Measurements from ENCODE around the gene SCG3. TPM values are rescaled to one million over a fixed set of nuclear protein-coding genes. Genes with fewer than 3 reads are reported as not detected.

Gene SCG3
- total RNA-seq, 2 donors from 2014 or later: not detected

DNA sequence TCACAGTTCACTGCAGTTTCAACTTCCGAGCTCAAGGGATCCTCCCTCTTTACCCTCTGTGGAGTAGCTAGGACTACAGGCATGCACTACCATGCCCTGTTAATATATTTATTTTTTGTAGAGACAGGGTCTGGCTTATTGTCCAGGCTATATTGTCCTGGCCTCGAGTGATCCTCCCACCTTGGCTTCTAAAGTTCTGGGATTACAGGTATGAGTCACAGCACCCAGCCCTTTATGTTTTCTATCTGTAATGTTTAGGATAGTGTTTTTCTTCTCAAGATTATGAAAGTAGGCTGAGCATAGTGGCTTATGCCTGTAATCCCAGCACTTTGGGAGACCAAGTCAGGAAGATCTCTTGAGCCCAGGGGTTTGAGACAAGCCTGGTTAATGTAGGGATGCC lies 11.9 kb upstream of the SCG3 start:
- Mint-ChIP-seq H3K9me3 (no peaks in the 10 kb centered on the region), H3K27me3 (peaks cover 21% of the 10 kb centered on the region), H3K4me1 (no peaks in the 10 kb centered on the region), H3K27ac (no peak overlapping the region), H3K4me3 (no peak overlapping the region), H3K36me3 (ENCODE audit: low read depth) (no peaks in the 10 kb centered on the region)
- no peak for ATAC-seq (replicated peaks)

DNA sequence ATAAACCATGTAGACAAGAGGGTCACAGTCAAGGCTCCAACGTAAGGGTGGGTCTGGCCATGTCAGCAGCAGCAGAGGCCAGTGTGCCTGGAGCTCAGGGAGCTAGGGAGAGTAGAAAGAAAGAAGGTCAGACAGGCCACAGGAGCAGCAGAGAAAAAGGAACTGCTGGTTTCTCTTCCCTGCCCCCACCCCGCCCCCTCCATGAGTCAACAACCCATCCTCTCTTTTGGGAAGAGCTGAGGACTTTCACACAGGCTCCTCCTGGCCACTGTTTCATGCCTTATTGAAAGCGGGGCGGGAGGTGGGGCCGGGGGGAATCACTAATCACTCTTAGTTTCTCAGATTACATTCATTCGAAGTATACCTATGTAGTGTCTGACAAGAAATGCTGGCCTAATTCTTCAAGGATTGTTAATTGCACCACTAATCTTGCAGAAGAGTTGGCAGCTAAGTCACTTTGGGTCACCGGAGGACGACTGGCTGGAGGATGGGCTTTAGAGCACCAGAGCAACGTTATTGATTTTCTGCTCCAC lies 9.1 kb upstream of the SCG3 start:
- peaks cover 3% of the 10 kb centered on the region for H3K9me3 Mint-ChIP-seq
- no peaks in the 10 kb centered on the region for H3K4me1 Mint-ChIP-seq
- peaks cover 21% of the 10 kb centered on the region for H3K27me3 Mint-ChIP-seq
- no peak overlapping the region for H3K4me3 Mint-ChIP-seq
- H3K27ac Mint-ChIP-seq: no peak overlapping the region
- no peak for ATAC-seq (replicated peaks)
- H3K36me3 Mint-ChIP-seq (ENCODE audit: low read depth): no peaks in the 10 kb centered on the region

DNA sequence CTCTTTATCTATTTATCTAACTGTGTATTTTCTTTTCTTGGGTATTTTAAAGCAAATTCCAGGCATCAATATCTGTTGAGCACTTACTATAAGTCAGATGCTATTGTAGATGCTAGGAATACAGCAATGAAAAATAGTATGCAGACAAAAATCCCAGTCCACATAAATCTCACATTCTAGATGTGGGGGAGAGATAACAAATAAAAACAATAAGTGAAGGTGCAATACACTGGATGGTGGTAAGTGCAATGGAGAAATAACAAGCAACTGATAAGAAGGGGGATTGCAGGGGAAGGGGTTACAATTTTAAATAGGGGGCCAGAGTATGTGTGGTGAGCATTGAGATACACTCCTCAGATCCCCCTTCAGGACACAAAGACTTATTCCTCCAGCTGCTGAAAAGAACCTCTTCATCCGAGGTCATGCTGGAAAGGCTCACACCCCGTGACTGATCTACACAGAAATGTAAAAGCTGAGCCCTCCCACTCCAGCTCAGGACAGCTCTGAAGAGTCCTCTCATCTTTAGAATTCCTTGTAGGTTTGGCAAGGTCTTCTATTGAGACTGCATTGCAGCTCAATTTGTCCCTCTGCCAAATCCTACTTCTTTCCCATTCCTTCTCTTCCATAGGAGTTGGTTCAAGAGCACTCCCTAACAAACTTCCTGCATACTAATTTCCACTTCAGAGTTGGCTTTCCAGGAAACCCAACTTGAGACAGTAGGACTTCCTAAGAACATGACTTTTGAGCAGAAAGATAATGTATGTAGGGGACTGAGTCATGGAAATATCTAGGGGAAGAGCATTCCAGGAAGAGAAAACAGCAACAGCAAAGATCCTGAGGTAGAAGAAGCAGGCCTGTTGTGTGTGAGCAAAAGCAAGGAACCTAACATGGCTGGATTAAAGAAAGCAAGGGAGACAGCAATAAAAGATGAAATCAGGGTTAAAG lies 8.1 kb upstream of the SCG3 start:
- Mint-ChIP-seq H3K9me3 (peaks cover 3% of the 10 kb centered on the region), H3K36me3 (ENCODE audit: low read depth) (no peaks in the 10 kb centered on the region), H3K27ac (no peak overlapping the region), H3K4me1 (no peaks in the 10 kb centered on the region), H3K27me3 (peaks cover 18% of the 10 kb centered on the region), H3K4me3 (no peak overlapping the region)
- ATAC-seq (replicated peaks): no peak

DNA sequence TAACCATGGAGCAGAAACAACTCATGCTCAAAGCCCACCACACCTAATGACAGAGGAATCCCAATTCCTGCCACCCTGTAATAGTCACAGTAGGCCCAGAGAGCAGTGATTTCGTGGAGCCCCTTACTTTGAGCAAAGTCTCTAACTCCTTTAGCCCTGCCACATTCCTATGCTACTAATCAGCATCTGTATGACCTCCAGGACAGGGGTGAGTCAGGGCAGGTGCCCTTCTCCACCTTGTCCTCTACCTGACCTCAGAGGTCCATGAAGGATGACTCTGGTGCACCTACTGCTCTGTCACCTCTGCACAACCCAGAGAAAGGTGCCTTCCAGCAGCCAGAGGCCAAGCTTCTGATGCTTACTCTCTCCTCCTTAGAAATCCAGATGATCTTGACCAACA lies 6.1 kb upstream of the SCG3 start:
- ATAC-seq (replicated peaks): no peak
- no peak overlapping the region for H3K4me3 Mint-ChIP-seq
- H3K27me3 Mint-ChIP-seq: peaks cover 20% of the 10 kb centered on the region
- peaks cover 3% of the 10 kb centered on the region for H3K9me3 Mint-ChIP-seq
- H3K27ac Mint-ChIP-seq: no peak overlapping the region
- H3K4me1 Mint-ChIP-seq: no peaks in the 10 kb centered on the region
- no peaks in the 10 kb centered on the region for H3K36me3 Mint-ChIP-seq (ENCODE audit: low read depth)

DNA sequence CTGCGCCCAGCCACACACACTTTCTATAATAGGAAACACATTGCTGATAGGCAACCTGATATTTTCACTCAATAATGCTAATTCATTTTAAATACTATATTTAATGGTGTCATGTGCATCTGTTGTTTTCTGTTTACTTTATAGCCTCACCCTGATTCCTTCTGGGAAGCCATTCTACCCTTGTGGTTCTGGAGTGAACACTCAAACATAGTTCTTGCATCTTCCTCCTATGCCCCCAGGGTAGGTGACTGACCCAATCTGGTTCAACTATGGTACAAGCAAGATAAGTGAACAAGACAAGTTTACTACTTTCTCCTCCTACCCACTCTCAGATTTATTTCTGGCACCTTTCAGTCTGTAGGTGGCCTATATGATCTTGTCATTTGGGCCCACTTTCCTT lies 4.3 kb upstream of the SCG3 start:
- Mint-ChIP-seq H3K4me3 (no peak overlapping the region), H3K36me3 (ENCODE audit: low read depth) (no peaks in the 10 kb centered on the region), H3K4me1 (no peaks in the 10 kb centered on the region), H3K27me3 (peaks cover 30% of the 10 kb centered on the region), H3K27ac (no peak overlapping the region), H3K9me3 (peaks cover 3% of the 10 kb centered on the region)
- ATAC-seq (replicated peaks): no peak

DNA sequence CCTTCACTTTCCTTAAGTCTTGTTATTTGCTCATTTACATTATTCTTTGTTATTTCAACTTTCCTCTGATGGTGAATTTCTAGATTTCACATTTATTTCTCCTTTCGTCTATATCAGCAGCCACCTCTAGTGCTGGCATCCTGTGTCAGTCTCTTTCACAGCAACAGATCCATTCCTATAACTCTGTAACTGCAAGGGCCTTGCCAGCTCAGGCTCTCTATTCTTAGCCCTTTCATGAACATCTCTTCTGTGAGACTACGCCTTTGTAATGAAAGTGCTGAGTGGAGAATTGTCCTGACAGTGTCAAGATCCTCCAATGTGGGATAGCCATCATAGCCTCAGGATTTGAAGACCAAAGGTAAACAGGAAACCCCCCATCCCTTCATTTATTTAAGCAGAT lies 3.9 kb upstream of the SCG3 start:
- H3K36me3 Mint-ChIP-seq (ENCODE audit: low read depth): no peaks in the 10 kb centered on the region
- ATAC-seq (replicated peaks): no peak
- H3K4me3 Mint-ChIP-seq: no peak overlapping the region
- peaks cover 3% of the 10 kb centered on the region for H3K9me3 Mint-ChIP-seq
- H3K4me1 Mint-ChIP-seq: no peaks in the 10 kb centered on the region
- H3K27ac Mint-ChIP-seq: no peak overlapping the region
- peaks cover 31% of the 10 kb centered on the region for H3K27me3 Mint-ChIP-seq

DNA sequence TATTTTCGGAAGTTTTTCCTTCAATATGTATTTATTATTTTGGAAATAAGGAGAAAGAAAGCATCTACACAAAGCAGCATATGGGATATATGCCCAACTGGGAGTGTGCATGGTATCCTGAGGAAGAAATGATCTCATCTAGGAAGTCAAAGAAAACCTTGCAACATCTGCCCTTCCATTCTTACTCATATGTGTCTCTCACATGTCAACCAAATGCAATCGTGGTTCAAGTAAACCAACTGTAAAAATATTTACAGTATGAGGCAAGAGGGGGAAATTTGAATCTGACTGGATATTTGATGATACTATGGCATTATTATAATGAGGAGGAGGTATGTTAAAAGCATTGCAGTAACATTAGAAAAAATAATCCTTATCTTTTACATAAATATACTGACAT lies 3.2 kb upstream of the SCG3 start:
- no peaks in the 10 kb centered on the region for H3K36me3 Mint-ChIP-seq (ENCODE audit: low read depth)
- H3K27me3 Mint-ChIP-seq: peaks cover 27% of the 10 kb centered on the region
- H3K27ac Mint-ChIP-seq: no peak overlapping the region
- H3K4me3 Mint-ChIP-seq: no peak overlapping the region
- H3K4me1 Mint-ChIP-seq: no peaks in the 10 kb centered on the region
- no peak for ATAC-seq (replicated peaks)
- peaks cover 3% of the 10 kb centered on the region for H3K9me3 Mint-ChIP-seq

DNA sequence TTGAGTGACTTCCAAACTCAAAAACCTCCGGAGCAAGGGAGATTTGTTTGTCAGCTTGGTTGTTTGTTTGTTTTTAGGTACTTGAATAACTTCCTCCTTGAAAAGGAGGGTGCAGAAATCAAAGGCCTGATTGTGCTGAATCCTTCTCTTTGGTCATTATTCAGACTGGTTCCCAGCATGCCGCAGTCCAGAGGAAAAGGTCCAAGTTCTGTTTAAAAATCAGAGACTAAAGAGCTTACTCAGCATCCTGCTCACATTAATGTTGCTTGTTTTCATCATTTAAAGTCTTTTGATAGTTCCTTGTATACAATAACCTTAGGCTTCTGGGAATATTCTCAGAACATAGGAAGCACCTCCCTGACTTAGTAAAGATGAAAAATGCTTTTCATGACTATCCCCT lies 982 bp upstream of the SCG3 start:
- ATAC-seq (replicated peaks): no peak
- Mint-ChIP-seq H3K27ac (no peak overlapping the region), H3K9me3 (no peaks in the 10 kb centered on the region), H3K36me3 (ENCODE audit: low read depth) (no peaks in the 10 kb centered on the region), H3K4me3 (no peak overlapping the region), H3K4me1 (no peaks in the 10 kb centered on the region), H3K27me3 (peaks cover 34% of the 10 kb centered on the region)

DNA sequence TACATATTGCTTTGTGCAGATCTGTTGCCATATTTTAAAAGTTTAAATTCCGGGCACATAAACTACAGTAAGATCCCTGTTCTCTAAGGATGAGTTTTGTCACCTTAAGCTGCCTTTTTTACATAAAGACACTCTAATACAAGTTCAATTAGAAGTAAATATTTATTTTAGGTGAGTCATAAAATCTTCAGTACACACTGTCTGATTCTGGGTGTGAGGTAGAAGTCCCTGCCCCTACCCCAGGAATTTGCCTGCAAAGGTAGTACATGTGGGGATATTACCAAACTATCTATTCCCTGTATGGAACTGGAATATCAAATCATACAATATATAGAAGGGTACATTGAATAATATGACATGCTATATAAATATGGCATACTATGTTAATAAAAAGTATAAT lies 6.3 kb downstream of the SCG3 start:
- no peak for ATAC-seq (replicated peaks)
- peaks cover 46% of the 10 kb centered on the region for H3K27me3 Mint-ChIP-seq
- peaks cover 15% of the 10 kb centered on the region for H3K4me1 Mint-ChIP-seq
- H3K4me3 Mint-ChIP-seq: no peak overlapping the region
- no peaks in the 10 kb centered on the region for H3K36me3 Mint-ChIP-seq (ENCODE audit: low read depth)
- no peaks in the 10 kb centered on the region for H3K9me3 Mint-ChIP-seq
- H3K27ac Mint-ChIP-seq: no peak overlapping the region

DNA sequence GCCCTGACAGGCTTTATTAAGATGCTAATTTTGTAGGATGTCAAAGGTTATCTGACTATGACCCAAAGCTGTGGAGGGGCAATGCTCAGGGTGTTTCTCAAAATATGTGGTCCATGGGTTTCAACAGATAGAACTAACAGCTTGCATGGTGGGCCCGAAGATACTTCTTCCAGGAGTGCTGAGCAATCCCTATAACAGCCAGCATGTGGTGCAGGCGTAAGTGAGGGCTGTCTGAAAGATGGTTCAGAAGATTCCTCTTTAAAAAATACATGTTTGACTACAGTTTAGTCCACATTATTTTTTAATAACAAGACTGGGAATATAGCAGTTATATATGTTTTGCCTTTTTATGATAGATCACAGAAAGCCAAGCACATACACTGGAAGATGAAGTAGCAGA lies 7.6 kb downstream of the SCG3 start:
- H3K4me3 Mint-ChIP-seq: no peak overlapping the region
- ATAC-seq (replicated peaks): no peak
- no peaks in the 10 kb centered on the region for H3K36me3 Mint-ChIP-seq (ENCODE audit: low read depth)
- no peaks in the 10 kb centered on the region for H3K9me3 Mint-ChIP-seq
- H3K4me1 Mint-ChIP-seq: peaks cover 21% of the 10 kb centered on the region
- peaks cover 42% of the 10 kb centered on the region for H3K27me3 Mint-ChIP-seq
- H3K27ac Mint-ChIP-seq: no peak overlapping the region

DNA sequence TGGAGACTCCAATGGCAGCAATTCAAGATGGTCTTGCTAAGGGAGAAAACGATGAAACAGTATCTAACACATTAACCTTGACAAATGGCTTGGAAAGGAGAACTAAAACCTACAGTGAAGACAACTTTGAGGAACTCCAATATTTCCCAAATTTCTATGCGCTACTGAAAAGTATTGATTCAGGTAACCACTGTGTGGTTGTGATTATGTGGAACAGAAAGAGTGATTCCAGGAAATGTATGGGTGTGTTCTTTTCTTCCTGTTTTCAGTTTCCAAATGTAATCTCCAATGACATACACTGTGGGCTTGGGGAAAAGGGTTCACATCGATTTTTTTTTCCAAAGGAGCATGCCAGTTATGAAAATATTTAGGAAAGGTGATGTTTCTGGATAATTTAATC lies 10.9 kb downstream of the SCG3 start:
- peaks cover 21% of the 10 kb centered on the region for H3K4me1 Mint-ChIP-seq
- no peaks in the 10 kb centered on the region for H3K9me3 Mint-ChIP-seq
- peak; percentile 52 for ATAC-seq (replicated peaks)
- no peak overlapping the region for H3K27ac Mint-ChIP-seq
- H3K4me3 Mint-ChIP-seq: no peak overlapping the region
- peaks cover 17% of the 10 kb centered on the region for H3K27me3 Mint-ChIP-seq
- H3K36me3 Mint-ChIP-seq (ENCODE audit: low read depth): no peaks in the 10 kb centered on the region

DNA sequence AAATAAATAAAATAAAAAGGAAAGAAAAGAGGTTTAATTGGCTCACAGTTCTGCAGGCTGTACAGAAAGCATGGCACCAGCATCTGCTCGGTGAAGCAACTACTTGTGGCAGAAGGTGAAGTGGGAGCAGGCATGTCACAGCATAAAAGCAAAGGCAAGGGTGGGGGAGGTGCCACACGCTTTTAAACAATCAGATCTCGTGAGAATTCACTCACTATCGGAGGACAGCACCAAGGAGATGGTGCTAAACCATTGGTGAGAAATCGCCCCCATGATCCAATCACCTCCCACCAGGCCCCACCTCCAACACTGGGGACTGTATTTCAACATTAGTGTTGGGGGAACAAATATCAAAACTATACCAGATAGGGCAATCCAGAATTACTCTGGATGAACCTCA lies 15.3 kb downstream of the SCG3 start:
- H3K4me3 Mint-ChIP-seq: no peak overlapping the region
- peaks cover 15% of the 10 kb centered on the region for H3K27me3 Mint-ChIP-seq
- H3K36me3 Mint-ChIP-seq (ENCODE audit: low read depth): no peaks in the 10 kb centered on the region
- ATAC-seq (replicated peaks): no peak
- H3K9me3 Mint-ChIP-seq: no peaks in the 10 kb centered on the region
- no peak overlapping the region for H3K27ac Mint-ChIP-seq
- H3K4me1 Mint-ChIP-seq: peaks cover 14% of the 10 kb centered on the region

DNA sequence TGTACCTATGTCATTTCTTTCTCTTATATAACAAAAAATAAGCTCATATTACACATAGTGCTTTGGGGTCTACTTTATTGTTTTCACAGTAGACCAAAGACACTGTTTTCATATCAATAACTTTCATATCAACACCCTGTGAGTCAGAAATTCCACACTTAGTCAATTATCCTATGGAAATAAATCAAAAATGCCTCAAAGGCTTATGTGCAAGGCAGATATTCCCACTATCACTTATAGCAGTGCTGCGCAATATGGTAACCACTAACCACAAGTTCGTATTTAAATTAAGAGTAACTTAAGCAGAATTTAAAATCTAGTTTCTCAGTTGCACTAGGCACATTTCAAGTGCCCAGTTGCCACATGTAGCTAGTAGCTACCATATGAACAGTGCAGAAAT lies 15.9 kb downstream of the SCG3 start:
- Mint-ChIP-seq H3K27me3 (peaks cover 15% of the 10 kb centered on the region), H3K36me3 (ENCODE audit: low read depth) (no peaks in the 10 kb centered on the region), H3K27ac (no peak overlapping the region), H3K4me3 (no peak overlapping the region), H3K9me3 (no peaks in the 10 kb centered on the region), H3K4me1 (peaks cover 9% of the 10 kb centered on the region)
- ATAC-seq (replicated peaks): no peak

DNA sequence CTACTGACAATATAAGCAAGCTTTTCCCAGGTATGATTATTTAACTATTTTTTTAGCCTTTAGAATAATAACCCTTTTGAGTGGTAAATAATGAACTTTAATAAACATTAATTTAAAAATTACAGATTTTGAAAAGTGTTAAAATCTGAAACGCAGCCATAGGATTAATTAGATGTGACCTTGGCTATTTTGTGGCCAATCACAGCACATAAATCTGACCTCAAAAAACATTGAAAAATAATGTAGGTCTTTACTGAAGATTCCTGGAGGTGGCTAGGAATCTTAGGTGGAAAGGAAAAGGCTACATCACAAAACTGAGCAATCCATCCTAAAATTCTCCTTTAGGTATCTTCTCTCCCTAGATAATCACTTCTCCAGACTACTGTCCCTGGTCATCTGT lies 18.1 kb downstream of the SCG3 start:
- Mint-ChIP-seq H3K36me3 (ENCODE audit: low read depth) (no peaks in the 10 kb centered on the region), H3K27me3 (peaks cover 15% of the 10 kb centered on the region), H3K4me1 (no peaks in the 10 kb centered on the region)

DNA sequence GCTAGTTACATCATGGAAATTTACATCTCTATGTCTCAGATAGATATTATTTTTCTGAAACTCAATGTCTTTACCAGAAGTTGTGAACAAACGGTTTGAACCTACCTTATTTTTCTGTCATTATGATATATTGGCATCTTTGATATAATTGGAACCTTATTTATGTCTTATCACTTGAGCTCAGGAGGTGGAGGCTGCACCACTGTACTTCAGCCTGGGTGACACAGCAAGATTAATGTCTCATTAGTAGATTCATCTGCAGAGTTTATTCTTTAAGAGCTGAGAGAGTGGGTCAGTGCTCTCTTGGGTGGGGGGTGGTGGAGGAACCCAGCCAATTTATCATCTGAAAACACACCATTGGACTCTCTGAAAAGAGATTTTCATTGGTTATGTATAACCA lies 21.4 kb downstream of the SCG3 start:
- no peak overlapping the region for H3K4me3 Mint-ChIP-seq
- no peaks in the 10 kb centered on the region for H3K36me3 Mint-ChIP-seq (ENCODE audit: low read depth)
- no peak for ATAC-seq (replicated peaks)
- peaks cover 15% of the 10 kb centered on the region for H3K27me3 Mint-ChIP-seq
- no peaks in the 10 kb centered on the region for H3K9me3 Mint-ChIP-seq
- H3K27ac Mint-ChIP-seq: no peak overlapping the region
- no peaks in the 10 kb centered on the region for H3K4me1 Mint-ChIP-seq

More for the DNA sequence above, 18.1 kb downstream of the SCG3 start:
- ATAC-seq (replicated peaks): no peak
- Mint-ChIP-seq H3K9me3 (no peaks in the 10 kb centered on the region), H3K4me3 (no peak overlapping the region), H3K27ac (no peak overlapping the region)
